Measurements from ENCODE around the gene ALK. TPM values are rescaled to one million over a fixed set of nuclear protein-coding genes. Genes with fewer than 3 reads are reported as not detected.

ALK gene
- total and polyA plus RNA-seq, 2 donors (not counting 1 experiment from before 2014, with no cell fraction given): not detected

- H3K27ac ChIP-seq (ENCODE audit: low read length in 2 of 2): no peak overlapping the region
- no peaks in the 10 kb centered on the region for H3K4me1 ChIP-seq (ENCODE audit: control insufficient read depth in 2 of 2, insufficient read depth in 2 of 2, low read length in 2 of 2)
- H3K36me3 ChIP-seq (replicated peaks in 1 of 2; ENCODE audit: control extremely low read depth in 1 of 2, control insufficient read depth in 1 of 2, extremely low read depth in 1 of 2, insufficient read depth in 2 of 2, low read length in 1 of 2): no peaks in the 10 kb centered on the region
- H3K9ac ChIP-seq (ENCODE audit: low read length): no peak overlapping the region
- H3K27me3 Mint-ChIP-seq: peaks cover 6% of the 10 kb centered on the region
- H3K27ac Mint-ChIP-seq: no peak overlapping the region
- H3K9me3 ChIP-seq (ENCODE audit: control extremely low read depth in 1 of 3, control insufficient read depth in 2 of 3, insufficient read depth in 1 of 3, low read length in 2 of 3): no peaks in the 10 kb centered on the region
- no peaks in the 10 kb centered on the region for H3K9me3 Mint-ChIP-seq (ENCODE audit: insufficient read depth)
- ChIA-PET CTCF (no interaction called here), POLR2A (no interaction called here)
- WGBS (ENCODE audit: insufficient coverage): 44% methylated on average over 2 of the region's 3 CpGs
- no peaks in the 10 kb centered on the region for H3K4me1 Mint-ChIP-seq
- no peaks in the 10 kb centered on the region for H4K20me1 ChIP-seq (ENCODE audit: control insufficient read depth, insufficient read depth, low read length, poor library complexity, severe bottlenecking)
- DNase-seq (no peak), ATAC-seq (ENCODE audit: low read depth) (no peak)
- H2AFZ ChIP-seq (ENCODE audit: insufficient read depth, low read depth, low read length, poor library complexity, severe bottlenecking): no peak overlapping the region
- intact Hi-C loops (cut with micrococcal nuclease): no loop called here
- H3K27me3 ChIP-seq (replicated peaks in 1 of 4; ENCODE audit: control extremely low read depth in 1 of 4, control insufficient read depth in 3 of 4, insufficient read depth in 4 of 4, low read length in 3 of 4): no peaks in the 10 kb centered on the region
- H3K4me2 ChIP-seq (replicated peaks; ENCODE audit: low read depth, low read length, poor library complexity, severe bottlenecking): no peak overlapping the region
- no peaks in the 10 kb centered on the region for H3K79me2 ChIP-seq (ENCODE audit: control insufficient read depth, insufficient read depth, low read length)
- H3K4me3 Mint-ChIP-seq: no peak overlapping the region
- no peak overlapping the region for H3K4me3 ChIP-seq (ENCODE audit: control extremely low read depth in 1 of 5, extremely low read depth in 1 of 5, insufficient read depth in 1 of 5, low read depth in 2 of 5, low read length in 4 of 5)
- TF ChIP-seq CTCF (IDR thresholded peaks at IDR 0.05) (no peak), EZH2 (IDR thresholded peaks at IDR 0.05; ENCODE audit: borderline replicate concordance, insufficient read depth, low read depth, low read length, poor library complexity, severe bottlenecking) (no peak)
Measured at GRCh38 chr2:29485631-29486030, 435.8 kb downstream of the ALK start.

GRCh38 chr2:29485117-29485516 is 436.3 kb downstream of the ALK start:
- intact Hi-C loops (cut with micrococcal nuclease): no loop called here
- H3K4me3 Mint-ChIP-seq: no peak overlapping the region
- ATAC-seq (ENCODE audit: low read depth): no peak
- CTCF ChIA-PET: no interaction called here
- Histone ChIP-seq H2AFZ (ENCODE audit: insufficient read depth, low read depth, low read length, poor library complexity, severe bottlenecking) (no peak overlapping the region), H3K27ac (ENCODE audit: low read length in 2 of 2) (no peak overlapping the region), H3K4me1 (ENCODE audit: control insufficient read depth in 2 of 2, insufficient read depth in 2 of 2, low read length in 2 of 2) (no peaks in the 10 kb centered on the region), H3K4me2 (replicated peaks; ENCODE audit: low read depth, low read length, poor library complexity, severe bottlenecking) (no peak overlapping the region), H3K4me3 (ENCODE audit: control extremely low read depth in 1 of 5, extremely low read depth in 1 of 5, insufficient read depth in 1 of 5, low read depth in 2 of 5, low read length in 4 of 5) (no peak overlapping the region), H3K9ac (ENCODE audit: low read length) (no peak overlapping the region), H3K79me2 (ENCODE audit: control insufficient read depth, insufficient read depth, low read length) (no peaks in the 10 kb centered on the region), H3K27me3 (replicated peaks in 1 of 4; ENCODE audit: control extremely low read depth in 1 of 4, control insufficient read depth in 3 of 4, insufficient read depth in 4 of 4, low read length in 3 of 4) (no peaks in the 10 kb centered on the region), H4K20me1 (ENCODE audit: control insufficient read depth, insufficient read depth, low read length, poor library complexity, severe bottlenecking) (no peaks in the 10 kb centered on the region), H3K9me3 (ENCODE audit: control extremely low read depth in 1 of 3, control insufficient read depth in 2 of 3, insufficient read depth in 1 of 3, low read length in 2 of 3) (no peaks in the 10 kb centered on the region), H3K36me3 (replicated peaks in 1 of 2; ENCODE audit: control extremely low read depth in 1 of 2, control insufficient read depth in 1 of 2, extremely low read depth in 1 of 2, insufficient read depth in 2 of 2, low read length in 1 of 2) (no peaks in the 10 kb centered on the region)
- H3K27ac Mint-ChIP-seq: no peak overlapping the region
- no peak for DNase-seq
- peaks cover 6% of the 10 kb centered on the region for H3K27me3 Mint-ChIP-seq
- no peaks in the 10 kb centered on the region for H3K4me1 Mint-ChIP-seq
- TF ChIP-seq CTCF (IDR thresholded peaks at IDR 0.05): no peak
- no peak for TF ChIP-seq EZH2 (IDR thresholded peaks at IDR 0.05; ENCODE audit: borderline replicate concordance, insufficient read depth, low read depth, low read length, poor library complexity, severe bottlenecking)
- POLR2A ChIA-PET: interaction anchor here (0.5 kb wide), 1 partner anchor 488 kb away, joined by 7 read pairs; no protein-coding TSS in a partner anchor
- no peaks in the 10 kb centered on the region for H3K9me3 Mint-ChIP-seq (ENCODE audit: insufficient read depth)
